Neural progenitor cell (in vitro differentiated cells): ENCODE measurements around the gene STX11. TPM values are rescaled to one million over a fixed set of nuclear protein-coding genes. Genes with fewer than 3 reads are reported as not detected.

Source experiments
- DNase-seq: peaks from one replicate; pipeline ENCODE4 v3.0.0-alpha.2; 2016; ENCODE audit warnings: low spot score
- H2AFZ ChIP-seq: fragments of 200-600 bp; sonication (generic); replicated peaks from 2 replicates; pipeline ENCODE4 v1.6.1; 2016; ENCODE audit warnings: antibody characterized with exemption
- H3F3A ChIP-seq: fragments of 200-600 bp; sonication (generic); 2 replicates; pipeline ENCODE4 v1.6.1; 2016; ENCODE audit warnings: antibody characterized with exemption, low read depth
- H3K27ac ChIP-seq: fragments of 200-600 bp; sonication (generic); 2 replicates; pipeline ENCODE4 v1.5.1; 2016; ENCODE audit warnings: mild to moderate bottlenecking
- H3K27me3 ChIP-seq: fragments of 200-600 bp; sonication (generic); 2 replicates; pipeline ENCODE4 v1.6.1; 2016; ENCODE audit warnings: mild to moderate bottlenecking, moderate library complexity
- H3K36me3 ChIP-seq: fragments of 200-600 bp; sonication (generic); 2 replicates; pipeline ENCODE4 v1.5.1; 2016
- H3K4me1 ChIP-seq: fragments of 200-600 bp; sonication (generic); 2 replicates; pipeline ENCODE4 v1.6.1; 2016; ENCODE audit warnings: mixed run types
- H3K4me2 ChIP-seq: fragments of 200-600 bp; sonication (generic); 2 replicates; pipeline ENCODE4 v1.6.1; 2016
- H3K4me3 ChIP-seq: fragments of 200-600 bp; sonication (generic); 2 replicates; pipeline ENCODE4 v1.5.1; 2016
- H3K79me2 ChIP-seq: fragments of 200-600 bp; sonication (generic); 2 replicates; pipeline ENCODE4 v1.6.1; 2016; ENCODE audit warnings: low read depth
- H3K9ac ChIP-seq: fragments of 200-600 bp; sonication (generic); 2 replicates; pipeline ENCODE4 v1.6.1; 2016
- H3K9me3 ChIP-seq: fragments of 200-600 bp; sonication (generic); 2 replicates; pipeline ENCODE4 v1.5.1; 2016; ENCODE audit warnings: low read depth
- H4K20me1 ChIP-seq: fragments of 200-600 bp; sonication (generic); 2 replicates; pipeline ENCODE4 v1.6.1; 2016; ENCODE audit warnings: low read depth
- H3K27ac Mint-ChIP-seq: 3 replicates; pipeline ENCODE4 v1.8.0; 2021; ENCODE audit warnings: mixed read lengths
- H3K27me3 Mint-ChIP-seq: 2 replicates; pipeline ENCODE4 v1.8.0; 2022; ENCODE audit warnings: low read depth, mild to moderate bottlenecking, inconsistent platforms, moderate library complexity, mixed read lengths; ENCODE audit not compliant: insufficient read depth
- H3K36me3 Mint-ChIP-seq: 3 replicates; pipeline ENCODE4 v1.8.0; 2021; ENCODE audit warnings: mixed read lengths
- H3K4me1 Mint-ChIP-seq: 3 replicates; pipeline ENCODE4 v1.8.0; 2021; ENCODE audit warnings: mixed read lengths
- H3K4me3 Mint-ChIP-seq: 3 replicates; pipeline ENCODE4 v1.8.0; 2021; ENCODE audit warnings: mild to moderate bottlenecking, moderate library complexity, mixed read lengths
- H3K9me3 Mint-ChIP-seq: 3 replicates; pipeline ENCODE4 v1.8.0; 2020; ENCODE audit warnings: mixed read lengths
- EZH2 ChIP-seq: fragments of 200-600 bp; sonication (generic); IDR thresholded peaks from 2 replicates; pipeline ENCODE4 v1.6.1; 2017; ENCODE audit warnings: antibody characterized with exemption, mild to moderate bottlenecking, moderate library complexity
- EZH2phosphoT487 ChIP-seq: fragments of 200-600 bp; sonication (generic); IDR thresholded peaks from 2 replicates; pipeline ENCODE4 v1.6.1; 2017; ENCODE audit warnings: antibody characterized with exemption
- total RNA-seq: library from RNA; depleted of rRNA; stranded (reverse); fragments of >200 nt; gene quantifications from 2 replicates; pipeline ENCODE4 v1.2.3, GENCODE V29; 2015; ENCODE audit warnings: low replicate concordance
- TF ChIP-seq, protein P1 (sequence below): fragments of 200-600 bp; sonication (generic); IDR thresholded peaks from 2 replicates; pipeline ENCODE4 v1.5.1; 2017; ENCODE audit warnings: antibody characterized with exemption, mild to moderate bottlenecking

STX11 gene
- total RNA-seq, 1 donor from 2014 or later = not detected

DNA sequence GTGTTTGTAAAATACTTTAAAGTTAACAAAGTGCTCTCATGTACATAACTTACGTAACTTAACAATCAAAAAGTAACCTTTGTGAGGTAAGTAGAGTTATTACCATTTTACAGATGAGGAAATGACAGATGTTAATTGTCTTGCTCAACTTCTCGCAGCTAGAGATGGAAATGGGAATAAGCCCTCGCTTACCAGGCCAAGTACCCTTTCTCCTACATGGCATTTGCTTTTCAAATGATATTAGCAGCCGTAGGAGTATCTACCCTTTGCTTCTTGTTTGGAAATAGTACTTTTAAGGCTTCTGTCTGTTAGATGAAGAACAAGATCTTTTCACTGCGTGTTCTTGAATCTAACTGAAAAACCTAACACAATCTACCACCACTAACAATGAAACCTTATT lies 15.5 kb downstream of the STX11 start:
- Histone ChIP-seq H3F3A (no peaks in the 10 kb centered on the region), H3K27me3 (no peaks in the 10 kb centered on the region), H3K27ac (no peak overlapping the region), H4K20me1 (no peaks in the 10 kb centered on the region), H3K79me2 (no peaks in the 10 kb centered on the region), H3K9me3 (no peaks in the 10 kb centered on the region), H3K4me2 (no peak overlapping the region), H2AFZ (no peak overlapping the region), H3K4me1 (no peaks in the 10 kb centered on the region), H3K4me3 (no peak overlapping the region), H3K9ac (no peak overlapping the region), H3K36me3 (no peaks in the 10 kb centered on the region)
- Mint-ChIP-seq H3K4me1 (no peaks in the 10 kb centered on the region), H3K36me3 (no peaks in the 10 kb centered on the region), H3K4me3 (no peak overlapping the region), H3K27me3 (peaks cover 2% of the 10 kb centered on the region), H3K9me3 (no peaks in the 10 kb centered on the region), H3K27ac (no peak overlapping the region)
- DNase-seq = no peak
- TF ChIP-seq, protein P1, sequence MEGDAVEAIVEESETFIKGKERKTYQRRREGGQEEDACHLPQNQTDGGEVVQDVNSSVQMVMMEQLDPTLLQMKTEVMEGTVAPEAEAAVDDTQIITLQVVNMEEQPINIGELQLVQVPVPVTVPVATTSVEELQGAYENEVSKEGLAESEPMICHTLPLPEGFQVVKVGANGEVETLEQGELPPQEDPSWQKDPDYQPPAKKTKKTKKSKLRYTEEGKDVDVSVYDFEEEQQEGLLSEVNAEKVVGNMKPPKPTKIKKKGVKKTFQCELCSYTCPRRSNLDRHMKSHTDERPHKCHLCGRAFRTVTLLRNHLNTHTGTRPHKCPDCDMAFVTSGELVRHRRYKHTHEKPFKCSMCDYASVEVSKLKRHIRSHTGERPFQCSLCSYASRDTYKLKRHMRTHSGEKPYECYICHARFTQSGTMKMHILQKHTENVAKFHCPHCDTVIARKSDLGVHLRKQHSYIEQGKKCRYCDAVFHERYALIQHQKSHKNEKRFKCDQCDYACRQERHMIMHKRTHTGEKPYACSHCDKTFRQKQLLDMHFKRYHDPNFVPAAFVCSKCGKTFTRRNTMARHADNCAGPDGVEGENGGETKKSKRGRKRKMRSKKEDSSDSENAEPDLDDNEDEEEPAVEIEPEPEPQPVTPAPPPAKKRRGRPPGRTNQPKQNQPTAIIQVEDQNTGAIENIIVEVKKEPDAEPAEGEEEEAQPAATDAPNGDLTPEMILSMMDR = no peak
- TF ChIP-seq EZH2 (no peak), EZH2phosphoT487 (no peak)

DNA sequence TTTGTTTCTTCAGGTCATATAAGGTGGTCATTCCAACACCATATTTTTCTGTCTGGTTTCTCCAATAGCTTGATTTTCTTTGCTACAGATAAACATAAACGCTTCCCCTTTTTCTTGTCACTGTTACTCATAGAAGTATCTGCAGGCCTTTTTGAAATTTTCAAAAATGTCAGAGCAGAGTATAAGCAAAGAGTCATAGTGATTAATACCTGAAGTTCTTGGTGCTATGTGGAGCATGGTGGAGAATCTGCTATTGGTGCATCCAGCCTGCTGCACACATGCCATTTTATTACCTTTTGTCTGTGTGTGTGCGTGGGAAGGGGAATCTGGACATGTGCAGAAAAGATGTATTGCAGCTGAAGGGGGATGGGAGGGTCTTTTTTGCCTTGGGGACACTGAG lies 19.7 kb downstream of the STX11 start:
- no peaks in the 10 kb centered on the region for H3K27me3 ChIP-seq
- Mint-ChIP-seq H3K27ac (no peak overlapping the region), H3K4me1 (no peaks in the 10 kb centered on the region), H3K27me3 (peaks cover 2% of the 10 kb centered on the region), H3K4me3 (no peak overlapping the region), H3K9me3 (no peaks in the 10 kb centered on the region), H3K36me3 (no peaks in the 10 kb centered on the region)
- no peaks in the 10 kb centered on the region for H3K9me3 ChIP-seq
- H3K4me3 ChIP-seq = no peak overlapping the region
- TF ChIP-seq EZH2phosphoT487 (no peak), EZH2 (no peak)
- TF ChIP-seq, protein P1 = no peak
- H3K9ac ChIP-seq = no peak overlapping the region
- no peaks in the 10 kb centered on the region for H3K36me3 ChIP-seq
- no peaks in the 10 kb centered on the region for H3K4me1 ChIP-seq
- H3K79me2 ChIP-seq = no peaks in the 10 kb centered on the region
- no peak overlapping the region for H3K27ac ChIP-seq
- H2AFZ ChIP-seq = no peak overlapping the region
- DNase-seq = no peak
- no peaks in the 10 kb centered on the region for H3F3A ChIP-seq
- no peak overlapping the region for H3K4me2 ChIP-seq
- no peaks in the 10 kb centered on the region for H4K20me1 ChIP-seq

DNA sequence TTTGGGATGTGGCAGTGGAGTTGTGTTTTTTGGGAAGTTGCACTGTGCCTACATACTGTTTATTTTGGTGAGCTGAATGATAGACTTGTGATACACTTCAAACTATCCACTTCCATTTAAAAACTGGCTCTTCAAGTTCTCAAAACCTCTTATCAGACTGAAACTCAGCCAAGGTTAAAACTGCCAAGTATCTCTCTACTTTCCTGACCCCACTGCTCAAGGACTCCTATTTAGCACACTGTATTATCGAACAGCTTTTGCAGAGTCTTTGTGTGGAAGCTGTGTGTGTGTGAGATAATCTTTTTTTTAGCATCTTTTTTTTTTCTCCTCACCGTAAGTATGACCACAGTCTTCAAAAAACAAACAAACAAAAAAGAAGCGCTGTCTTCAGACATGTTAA lies 21.1 kb downstream of the STX11 start:
- Histone ChIP-seq H3K79me2 (no peaks in the 10 kb centered on the region), H3K27me3 (no peaks in the 10 kb centered on the region), H4K20me1 (no peaks in the 10 kb centered on the region), H3K9ac (no peak overlapping the region), H3K9me3 (no peaks in the 10 kb centered on the region), H3K4me3 (no peak overlapping the region), H3K4me1 (no peaks in the 10 kb centered on the region), H3F3A (no peaks in the 10 kb centered on the region), H3K27ac (no peak overlapping the region), H3K36me3 (no peaks in the 10 kb centered on the region), H2AFZ (no peak overlapping the region), H3K4me2 (no peak overlapping the region)
- Mint-ChIP-seq H3K36me3 (no peaks in the 10 kb centered on the region), H3K4me1 (no peaks in the 10 kb centered on the region), H3K27me3 (peaks cover 2% of the 10 kb centered on the region), H3K27ac (no peak overlapping the region), H3K4me3 (no peak overlapping the region), H3K9me3 (no peaks in the 10 kb centered on the region)
- TF ChIP-seq EZH2 = no peak
- no peak for TF ChIP-seq EZH2phosphoT487
- TF ChIP-seq, protein P1 = no peak
- DNase-seq = no peak

DNA sequence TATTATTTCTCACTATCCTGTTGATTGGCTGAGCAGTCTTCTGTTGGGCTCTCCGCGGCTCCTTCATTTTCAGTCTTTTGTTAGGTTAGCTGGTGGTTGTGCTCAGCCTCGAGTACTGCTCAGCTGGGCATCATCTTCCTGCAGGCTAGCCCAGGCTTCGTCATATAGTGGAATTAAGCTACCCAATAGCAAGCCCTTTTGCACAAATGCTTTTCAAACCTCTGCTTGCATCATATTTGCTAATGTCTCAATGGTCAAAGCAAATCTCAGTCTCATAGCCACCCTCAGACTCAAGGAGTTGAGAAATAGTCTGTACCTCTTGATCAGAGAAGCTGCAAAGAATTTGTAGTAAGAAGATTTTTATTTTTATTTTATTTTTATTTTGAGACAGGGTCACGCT lies 23.7 kb downstream of the STX11 start:
- H3K27me3 ChIP-seq = no peaks in the 10 kb centered on the region
- no peaks in the 10 kb centered on the region for H3K4me1 Mint-ChIP-seq
- H3K4me2 ChIP-seq = no peak overlapping the region
- H3K79me2 ChIP-seq = no peaks in the 10 kb centered on the region
- no peaks in the 10 kb centered on the region for H3K27me3 Mint-ChIP-seq
- no peaks in the 10 kb centered on the region for H3K9me3 Mint-ChIP-seq
- H3K27ac ChIP-seq = no peak overlapping the region
- H3K9me3 ChIP-seq = no peaks in the 10 kb centered on the region
- H3K27ac Mint-ChIP-seq = no peak overlapping the region
- no peak overlapping the region for H3K4me3 ChIP-seq
- H2AFZ ChIP-seq = no peak overlapping the region
- no peak overlapping the region for H3K4me3 Mint-ChIP-seq
- H3K9ac ChIP-seq = no peak overlapping the region
- no peaks in the 10 kb centered on the region for H4K20me1 ChIP-seq
- no peak for TF ChIP-seq EZH2
- TF ChIP-seq, protein P1 = no peak
- no peak for TF ChIP-seq EZH2phosphoT487
- H3K36me3 ChIP-seq = no peaks in the 10 kb centered on the region
- DNase-seq = no peak
- H3K4me1 ChIP-seq = no peaks in the 10 kb centered on the region
- H3K36me3 Mint-ChIP-seq = no peaks in the 10 kb centered on the region
- no peaks in the 10 kb centered on the region for H3F3A ChIP-seq
